Measurements from ENCODE around the gene MAST2. TPM values are rescaled to one million over a fixed set of nuclear protein-coding genes. Genes with fewer than 3 reads are reported as not detected.
A peak's percentile ranks its signal among the peaks of the same experiment; 100 is the strongest.

MAST2 gene
- total and polyA plus RNA-seq, 2 of the 13 experiments (the other 11 are each of a cell fraction or from before 2014, with no cell fraction given) = 15.3 to 23.0 TPM

DNA sequence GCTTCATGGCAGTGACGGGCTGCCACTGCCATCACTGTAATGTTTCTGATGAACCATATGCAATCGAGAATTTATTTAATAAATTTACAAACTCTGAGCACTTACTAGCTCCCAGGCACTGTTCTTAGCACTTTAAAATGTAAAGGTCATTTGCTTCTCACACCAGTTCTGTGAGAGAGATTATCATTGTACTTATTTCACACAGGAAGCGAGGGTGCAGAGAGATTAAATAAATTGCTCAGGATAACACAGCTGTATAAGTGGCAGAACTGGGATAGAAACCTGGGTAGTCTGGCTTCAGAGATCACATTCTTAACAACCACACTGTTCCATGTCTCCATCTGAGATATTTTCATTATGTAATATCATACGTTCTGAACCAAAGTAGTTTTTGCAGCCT lies 119.9 kb downstream of the MAST2 start:
- Histone ChIP-seq H2AFZ (ENCODE audit: low read length) (no peak overlapping the region), H3K9ac (ENCODE audit: insufficient read depth, low read depth, low read length) (no peak overlapping the region), H4K20me1 (ENCODE audit: insufficient read depth, low read length) (no peaks in the 10 kb centered on the region), H3K4me3 (replicated peaks in 1 of 3; ENCODE audit: insufficient read depth in 1 of 3, low read depth in 2 of 3, low read length in 3 of 3) (no peak overlapping the region), H3K79me2 (ENCODE audit: insufficient read depth, low read length) (no peaks in the 10 kb centered on the region), H3K27me3 (ENCODE audit: control insufficient read depth in 1 of 2, insufficient read depth in 2 of 2, low read length in 2 of 2) (no peaks in the 10 kb centered on the region), H3K36me3 (replicated peaks in 1 of 2; ENCODE audit: control insufficient read depth in 1 of 2, insufficient read depth in 2 of 2, low read length in 2 of 2) (no peaks in the 10 kb centered on the region; a peak in 1 of 5 replicates), H3K9me3 (ENCODE audit: low read length) (no peaks in the 10 kb centered on the region), H3K4me2 (ENCODE audit: low read depth, low read length) (no peak overlapping the region), H3K4me1 (ENCODE audit: insufficient read depth, low read length) (peaks cover 4% of the 10 kb centered on the region), H3K27ac (ENCODE audit: extremely low read length, insufficient read depth, low read length) (no peak overlapping the region)
- intact Hi-C loops (cut with micrococcal nuclease; ENCODE audit: unreplicated experiment) = no loop called here
- WGBS (ENCODE audit: low lambda C conversion rate) = 86% methylated on average over 3 of the region's 4 CpGs
- TF ChIP-seq, protein P1, sequence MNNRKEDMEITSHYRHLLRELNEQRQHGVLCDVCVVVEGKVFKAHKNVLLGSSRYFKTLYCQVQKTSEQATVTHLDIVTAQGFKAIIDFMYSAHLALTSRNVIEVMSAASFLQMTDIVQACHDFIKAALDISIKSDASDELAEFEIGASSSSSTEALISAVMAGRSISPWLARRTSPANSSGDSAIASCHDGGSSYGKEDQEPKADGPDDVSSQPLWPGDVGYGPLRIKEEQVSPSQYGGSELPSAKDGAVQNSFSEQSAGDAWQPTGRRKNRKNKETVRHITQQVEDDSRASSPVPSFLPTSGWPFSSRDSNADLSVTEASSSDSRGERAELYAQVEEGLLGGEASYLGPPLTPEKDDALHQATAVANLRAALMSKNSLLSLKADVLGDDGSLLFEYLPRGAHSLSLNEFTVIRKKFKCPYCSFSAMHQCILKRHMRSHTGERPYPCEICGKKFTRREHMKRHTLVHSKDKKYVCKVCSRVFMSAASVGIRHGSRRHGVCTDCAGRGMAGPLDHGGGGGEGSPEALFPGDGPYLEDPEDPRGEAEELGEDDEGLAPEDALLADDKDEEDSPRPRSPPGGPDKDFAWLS (CRISPR knock-in tag; IDR thresholded peaks at IDR 0.05; ENCODE audit: borderline replicate concordance) = no peak
- TF ChIP-seq, protein P2, sequence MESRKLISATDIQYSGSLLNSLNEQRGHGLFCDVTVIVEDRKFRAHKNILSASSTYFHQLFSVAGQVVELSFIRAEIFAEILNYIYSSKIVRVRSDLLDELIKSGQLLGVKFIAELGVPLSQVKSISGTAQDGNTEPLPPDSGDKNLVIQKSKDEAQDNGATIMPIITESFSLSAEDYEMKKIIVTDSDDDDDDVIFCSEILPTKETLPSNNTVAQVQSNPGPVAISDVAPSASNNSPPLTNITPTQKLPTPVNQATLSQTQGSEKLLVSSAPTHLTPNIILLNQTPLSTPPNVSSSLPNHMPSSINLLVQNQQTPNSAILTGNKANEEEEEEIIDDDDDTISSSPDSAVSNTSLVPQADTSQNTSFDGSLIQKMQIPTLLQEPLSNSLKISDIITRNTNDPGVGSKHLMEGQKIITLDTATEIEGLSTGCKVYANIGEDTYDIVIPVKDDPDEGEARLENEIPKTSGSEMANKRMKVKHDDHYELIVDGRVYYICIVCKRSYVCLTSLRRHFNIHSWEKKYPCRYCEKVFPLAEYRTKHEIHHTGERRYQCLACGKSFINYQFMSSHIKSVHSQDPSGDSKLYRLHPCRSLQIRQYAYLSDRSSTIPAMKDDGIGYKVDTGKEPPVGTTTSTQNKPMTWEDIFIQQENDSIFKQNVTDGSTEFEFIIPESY (CRISPR knock-in tag; IDR thresholded peaks at IDR 0.05) = no peak
- no peak for TF ChIP-seq SRY (CRISPR knock-in tag; IDR thresholded peaks at IDR 0.05)
- ATAC-seq (no peak), DNase-seq (ENCODE audit: low spot score) (no peak), FAIRE-seq (no peak)
- no TSS peak for BruUV-seq (replicated peaks)
- CTCF ChIA-PET (ENCODE audit: low intra/inter-chr PET ratio, low total read pairs) = no interaction called here
- in situ Hi-C loops (cut with HindIII; ENCODE audit: extremely low pct_ligation_motif_present, low pct_unique_long_range_greater_than_20kb) = no loop called here
- POLR2A ChIA-PET = no interaction called here

DNA sequence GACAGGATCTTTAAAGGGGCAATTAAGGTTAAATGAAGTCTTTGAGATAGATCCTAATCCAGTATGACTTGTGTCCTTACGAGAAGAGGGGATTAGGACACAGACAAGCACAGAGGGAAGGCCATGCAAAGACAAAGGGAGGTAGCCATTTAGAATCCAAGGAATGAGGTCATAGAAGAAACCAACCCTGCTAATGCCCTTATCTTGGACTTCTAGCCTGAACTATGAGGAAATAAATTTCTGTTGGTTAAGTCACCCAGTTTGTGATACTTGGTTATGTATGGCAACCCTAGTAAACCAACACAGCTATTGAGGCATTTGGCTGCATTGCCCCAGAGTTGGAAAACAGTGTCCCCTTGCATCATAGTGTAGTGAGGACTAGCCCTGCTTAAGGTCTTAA lies 121.3 kb downstream of the MAST2 start:
- H3K4me2 ChIP-seq (ENCODE audit: low read depth, low read length) = no peak overlapping the region
- POLR2A ChIA-PET = no interaction called here
- DNase-seq (ENCODE audit: low spot score) (no peak), FAIRE-seq (no peak), ATAC-seq (no peak)
- 0 out of 2 replicates have a peak, but pooled peaks cover 8% of the 10 kb centered on the region for H4K20me1 ChIP-seq (ENCODE audit: insufficient read depth, low read length)
- no peak overlapping the region for H3K27ac ChIP-seq (ENCODE audit: extremely low read length, insufficient read depth, low read length)
- TF ChIP-seq, protein P3, sequence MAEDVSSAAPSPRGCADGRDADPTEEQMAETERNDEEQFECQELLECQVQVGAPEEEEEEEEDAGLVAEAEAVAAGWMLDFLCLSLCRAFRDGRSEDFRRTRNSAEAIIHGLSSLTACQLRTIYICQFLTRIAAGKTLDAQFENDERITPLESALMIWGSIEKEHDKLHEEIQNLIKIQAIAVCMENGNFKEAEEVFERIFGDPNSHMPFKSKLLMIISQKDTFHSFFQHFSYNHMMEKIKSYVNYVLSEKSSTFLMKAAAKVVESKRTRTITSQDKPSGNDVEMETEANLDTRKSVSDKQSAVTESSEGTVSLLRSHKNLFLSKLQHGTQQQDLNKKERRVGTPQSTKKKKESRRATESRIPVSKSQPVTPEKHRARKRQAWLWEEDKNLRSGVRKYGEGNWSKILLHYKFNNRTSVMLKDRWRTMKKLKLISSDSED (CRISPR knock-in tag; IDR thresholded peaks at IDR 0.05) = no peak
- TF ChIP-seq CEBPB (IDR thresholded peaks at IDR 0.05; ENCODE audit: borderline replicate concordance, low read depth, low read length) = peak; percentile 13; the same call in 1 of the 2 replicates
- H3K27me3 ChIP-seq (ENCODE audit: control insufficient read depth in 1 of 2, insufficient read depth in 2 of 2, low read length in 2 of 2) = no peaks in the 10 kb centered on the region
- no peaks in the 10 kb centered on the region for H3K9me3 ChIP-seq (ENCODE audit: low read length)
- no peak overlapping the region for H2AFZ ChIP-seq (ENCODE audit: low read length)
- H3K4me3 ChIP-seq (replicated peaks in 1 of 3; ENCODE audit: insufficient read depth in 1 of 3, low read depth in 2 of 3, low read length in 3 of 3) = no peak overlapping the region
- BruUV-seq (replicated peaks) = no TSS peak
- H3K36me3 ChIP-seq (replicated peaks in 1 of 2; ENCODE audit: control insufficient read depth in 1 of 2, insufficient read depth in 2 of 2, low read length in 2 of 2) = no peaks in the 10 kb centered on the region
- in situ Hi-C loops (cut with HindIII; ENCODE audit: extremely low pct_ligation_motif_present, low pct_unique_long_range_greater_than_20kb) = no loop called here
- CTCF ChIA-PET (ENCODE audit: low intra/inter-chr PET ratio, low total read pairs) = no interaction called here
- intact Hi-C loops (cut with micrococcal nuclease; ENCODE audit: unreplicated experiment) = no loop called here
- 96% methylated on average over 1 of the region's 1 CpG for WGBS (ENCODE audit: low lambda C conversion rate)
- H3K9ac ChIP-seq (ENCODE audit: insufficient read depth, low read depth, low read length) = no peak overlapping the region
- H3K4me1 ChIP-seq (ENCODE audit: insufficient read depth, low read length) = peaks cover 17% of the 10 kb centered on the region
- H3K79me2 ChIP-seq (ENCODE audit: insufficient read depth, low read length) = no peaks in the 10 kb centered on the region

All from HepG2 (cell line).